DND-41 (cell line): Measurements from ENCODE around the gene FAM89A.

Experiments used
- ATAC-seq: fragments of 200-7000 bp; cut with Tn5 transposase; 3 replicates; pipeline ENCODE4 v1.9.1; 2021; ENCODE audit warnings: low read depth; ENCODE audit not compliant: insufficient read depth
- DNase-seq: peaks from one replicate; pipeline ENCODE4 v3.0.0-alpha.2; 2020
- H2AFZ ChIP-seq: 2 replicates; pipeline ENCODE4 v1.6.0; 2012; ENCODE audit warnings: low read depth, low read length
- H3K27ac ChIP-seq: 2 replicates; pipeline ENCODE4 v1.5.1; 2012; ENCODE audit warnings: low read length, inconsistent platforms
- H3K27me3 ChIP-seq: fragments of 200-600 bp; sonication (generic); 2 replicates; pipeline ENCODE4 v1.6.0; 2012; ENCODE audit warnings: low read length, mild to moderate bottlenecking, inconsistent platforms; ENCODE audit not compliant: insufficient read depth, poor library complexity
- H3K36me3 ChIP-seq: 2 replicates; pipeline ENCODE4 v1.5.1; 2012; ENCODE audit warnings: low read length, inconsistent platforms; ENCODE audit not compliant: insufficient read depth
- H3K4me1 ChIP-seq: 2 replicates; pipeline ENCODE4 v1.5.1; 2012; ENCODE audit warnings: mild to moderate bottlenecking, low read length; ENCODE audit not compliant: insufficient read depth
- H3K4me2 ChIP-seq: 2 replicates; pipeline ENCODE4 v1.6.0; 2012; ENCODE audit warnings: mild to moderate bottlenecking, moderate library complexity, low read length, inconsistent platforms; ENCODE audit not compliant: insufficient read depth
- H3K4me3 ChIP-seq, 2 experiments: fragments of 200-600 bp in 1 of 2; shearing (Covaris generic) in 1 of 2; 2 replicates each; pipeline ENCODE4 v1.5.1; 2012 to 2016; ENCODE audit warnings: inconsistent platforms in 2 of 2, low read length in 2 of 2, mild to moderate bottlenecking in 2 of 2, low read depth in 1 of 2, moderate library complexity in 1 of 2
- H3K79me2 ChIP-seq: 2 replicates; pipeline ENCODE4 v1.6.0; 2012; ENCODE audit warnings: low read length, inconsistent platforms; ENCODE audit not compliant: insufficient read depth
- H3K9ac ChIP-seq: 2 replicates; pipeline ENCODE4 v1.6.0; 2012; ENCODE audit warnings: low read depth, mild to moderate bottlenecking, inconsistent platforms, low read length, moderate library complexity
- H3K9me3 ChIP-seq: 2 replicates; pipeline ENCODE4 v1.5.1; 2012; ENCODE audit warnings: low read length, moderate library complexity, mild to moderate bottlenecking, inconsistent platforms; ENCODE audit not compliant: insufficient read depth, severe bottlenecking
- H4K20me1 ChIP-seq: 2 replicates; pipeline ENCODE4 v1.6.0; 2012; ENCODE audit warnings: low read length; ENCODE audit not compliant: insufficient read depth
- EZH2 ChIP-seq: IDR thresholded peaks from 3 replicates; pipeline ENCODE4 v1.6.1; 2012; ENCODE audit warnings: borderline replicate concordance, low read depth, mild to moderate bottlenecking, moderate library complexity, low read length, inconsistent platforms; ENCODE audit not compliant: severe bottlenecking
- TF ChIP-seq, protein P1 (sequence below): IDR thresholded peaks from 2 replicates; pipeline ENCODE4 v1.5.1; 2012; ENCODE audit warnings: borderline replicate concordance, low read length, moderate library complexity, mild to moderate bottlenecking; ENCODE audit not compliant: poor library complexity, severe bottlenecking; ENCODE audit errors: extremely low read depth

FAM89A gene

GRCh38 chr1:230972855-230973271 is 67.2 kb downstream of the FAM89A start:
- Histone ChIP-seq H3K4me2 (peak overlapping the region; percentile 45), H3K79me2 (peaks cover 32% of the 10 kb centered on the region), H3K9me3 (no peaks in the 10 kb centered on the region), H2AFZ (no peak overlapping the region), H3K27ac (peak overlapping the region; percentile 58), H3K27me3 (no peaks in the 10 kb centered on the region), H4K20me1 (peaks cover 39% of the 10 kb centered on the region; the same call in 1 of the 2 replicates), H3K4me3 (no peak overlapping the region), H3K9ac (no peak overlapping the region; the same call in 1 of the 2 replicates), H3K4me1 (peaks cover 53% of the 10 kb centered on the region), H3K36me3 (peaks cover 16% of the 10 kb centered on the region)
- ATAC-seq = peak; percentile 95
- DNase-seq = peak; percentile 80
- TF ChIP-seq, protein P1, sequence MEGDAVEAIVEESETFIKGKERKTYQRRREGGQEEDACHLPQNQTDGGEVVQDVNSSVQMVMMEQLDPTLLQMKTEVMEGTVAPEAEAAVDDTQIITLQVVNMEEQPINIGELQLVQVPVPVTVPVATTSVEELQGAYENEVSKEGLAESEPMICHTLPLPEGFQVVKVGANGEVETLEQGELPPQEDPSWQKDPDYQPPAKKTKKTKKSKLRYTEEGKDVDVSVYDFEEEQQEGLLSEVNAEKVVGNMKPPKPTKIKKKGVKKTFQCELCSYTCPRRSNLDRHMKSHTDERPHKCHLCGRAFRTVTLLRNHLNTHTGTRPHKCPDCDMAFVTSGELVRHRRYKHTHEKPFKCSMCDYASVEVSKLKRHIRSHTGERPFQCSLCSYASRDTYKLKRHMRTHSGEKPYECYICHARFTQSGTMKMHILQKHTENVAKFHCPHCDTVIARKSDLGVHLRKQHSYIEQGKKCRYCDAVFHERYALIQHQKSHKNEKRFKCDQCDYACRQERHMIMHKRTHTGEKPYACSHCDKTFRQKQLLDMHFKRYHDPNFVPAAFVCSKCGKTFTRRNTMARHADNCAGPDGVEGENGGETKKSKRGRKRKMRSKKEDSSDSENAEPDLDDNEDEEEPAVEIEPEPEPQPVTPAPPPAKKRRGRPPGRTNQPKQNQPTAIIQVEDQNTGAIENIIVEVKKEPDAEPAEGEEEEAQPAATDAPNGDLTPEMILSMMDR = no peak
- TF ChIP-seq EZH2 = no peak

DNA sequence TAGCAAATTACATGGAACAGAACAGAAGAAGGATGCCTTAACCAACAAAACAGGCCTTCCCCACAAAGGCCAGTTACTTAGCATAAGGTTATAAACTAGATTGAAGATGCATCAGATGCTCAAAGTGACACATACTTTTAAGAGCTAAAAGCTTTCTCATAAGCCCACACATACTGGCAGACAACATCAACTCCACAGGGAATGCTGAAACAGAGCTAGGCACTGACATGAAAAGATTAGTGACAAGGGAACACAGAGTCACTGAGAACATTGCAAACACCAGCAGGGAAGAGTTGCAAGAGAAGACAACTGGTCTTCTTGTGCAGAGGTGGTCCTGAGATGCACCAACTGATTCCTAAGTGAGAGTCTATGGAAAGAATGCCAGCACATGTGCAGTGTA is 68.3 kb downstream of the FAM89A start:
- no peaks in the 10 kb centered on the region for H3K27me3 ChIP-seq
- H3K9me3 ChIP-seq = no peaks in the 10 kb centered on the region
- DNase-seq (no peak), ATAC-seq (no peak)
- H3K27ac ChIP-seq = no peak overlapping the region
- no peak overlapping the region for H2AFZ ChIP-seq
- peaks cover 16% of the 10 kb centered on the region for H3K36me3 ChIP-seq
- H3K9ac ChIP-seq = no peak overlapping the region
- H3K4me1 ChIP-seq = peaks cover 42% of the 10 kb centered on the region
- peaks cover 23% of the 10 kb centered on the region for H3K79me2 ChIP-seq
- H3K4me2 ChIP-seq = no peak overlapping the region
- TF ChIP-seq, protein P1 = no peak
- TF ChIP-seq EZH2 = no peak
- no peak overlapping the region for H3K4me3 ChIP-seq
- H4K20me1 ChIP-seq = peaks cover 32% of the 10 kb centered on the region; the same call in 1 of the 2 replicates

GRCh38 chr1:230970432-230970831 is 69.6 kb downstream of the FAM89A start:
- no peak for ATAC-seq
- Histone ChIP-seq H3K9me3 (no peaks in the 10 kb centered on the region), H3K79me2 (peaks cover 18% of the 10 kb centered on the region)

More at GRCh38 chr1:230970432-230970831, 69.6 kb downstream of the FAM89A start:
- Histone ChIP-seq H3K27ac (no peak overlapping the region), H3K27me3 (no peaks in the 10 kb centered on the region), H3K4me1 (peaks cover 34% of the 10 kb centered on the region), H2AFZ (no peak overlapping the region), H3K4me3 (no peak overlapping the region), H3K9ac (no peak overlapping the region), H3K36me3 (peaks cover 6% of the 10 kb centered on the region; the same call in 1 of the 2 replicates), H4K20me1 (peaks cover 25% of the 10 kb centered on the region; the same call in 1 of the 2 replicates), H3K4me2 (no peak overlapping the region)
- no peak for DNase-seq
- TF ChIP-seq, protein P1 = no peak
